Ishikawa (cell line): Measurements from ENCODE around the gene TMEM255A.

Experiments used
- CEBPB ChIP-seq: IDR thresholded peaks from 2 replicates; pipeline ENCODE4 v1.6.1; 2012
- EGR1 ChIP-seq: IDR thresholded peaks from 2 replicates; pipeline ENCODE4 v1.6.1; 2012
- EP300 ChIP-seq: IDR thresholded peaks from 2 replicates; pipeline ENCODE4 v1.6.1; 2012; ENCODE audit warnings: borderline replicate concordance
- FOXM1 ChIP-seq: IDR thresholded peaks from 2 replicates; pipeline ENCODE4 v1.6.1; 2012; ENCODE audit warnings: low read depth, borderline replicate concordance
- MAX ChIP-seq: IDR thresholded peaks from 2 replicates; pipeline ENCODE4 v1.6.1; 2012
- NFIC ChIP-seq: IDR thresholded peaks from 2 replicates; pipeline ENCODE4 v1.6.1; 2012
- RAD21 ChIP-seq: IDR thresholded peaks from 2 replicates; pipeline ENCODE4 v1.6.1; 2012; ENCODE audit warnings: low read depth
- REST ChIP-seq: IDR thresholded peaks from 2 replicates; pipeline ENCODE4 v1.6.1; 2012; ENCODE audit warnings: low read depth, mild to moderate bottlenecking
- TAF1 ChIP-seq: IDR thresholded peaks from 2 replicates; pipeline ENCODE4 v1.6.1; 2012; ENCODE audit warnings: low read depth, mild to moderate bottlenecking
- USF1 ChIP-seq: IDR thresholded peaks from 2 replicates; pipeline ENCODE4 v1.6.1; 2012
- YY1 ChIP-seq: IDR thresholded peaks from 2 replicates; pipeline ENCODE4 v1.6.1; 2012; ENCODE audit warnings: low read depth

GRCh38 chrX:120281761-120282160 is 29.5 kb downstream of the TMEM255A start:
- TF ChIP-seq CEBPB (no peak), RAD21 (no peak), TAF1 (no peak), YY1 (no peak), EP300 (no peak), MAX (no peak), NFIC (no peak), REST (no peak), USF1 (no peak), EGR1 (no peak), FOXM1 (no peak)
